GM11168 (cell line): ENCODE results near the gene GNG14.
"Not testable (repeated sequence)": the region's sequence is repeated elsewhere in the genome, so short reads cannot be mapped to it uniquely, and the experiment has no call there.

Source experiments
- in situ Hi-C: fragments of 300-500 bp; cut with MboI; formaldehyde crosslinking; loops from one replicate; pipeline ENCODE4 v1.12.0; 2022; ENCODE audit warnings: low sequenced_read_pairs; ENCODE audit not compliant: unreplicated experiment

The GNG14 gene

GRCh38 chr19:12694641-12695040 lies 6.8 kb downstream of the GNG14 start:
- in situ Hi-C loops = no loop called here

GRCh38 chr19:12695096-12695495 lies 7.3 kb downstream of the GNG14 start:
- in situ Hi-C loops = no loop called here

GRCh38 chr19:12695514-12695913 lies 7.7 kb downstream of the GNG14 start:
- in situ Hi-C loops = no loop called here

DNA sequence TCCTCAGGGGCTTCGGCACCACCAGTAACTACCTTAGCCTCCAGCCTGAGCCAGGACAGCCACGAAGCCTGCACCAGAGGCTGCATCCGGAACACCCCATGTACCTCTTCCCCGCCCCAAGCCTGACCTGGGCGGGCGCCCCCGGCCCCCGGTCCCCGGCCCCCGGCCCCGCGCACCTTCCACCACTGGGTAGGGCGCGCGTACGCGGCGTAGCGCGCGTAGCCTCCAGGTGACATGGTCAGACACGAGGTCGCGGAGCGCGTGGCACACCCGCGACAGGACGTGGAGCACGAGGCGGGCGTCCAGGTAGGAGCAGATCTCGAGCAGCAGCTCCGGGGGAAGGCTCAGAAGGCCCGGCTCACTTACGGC lies 8.2 kb downstream of the GNG14 start:
- in situ Hi-C loops = no loop called here

GRCh38 chr19:12696366-12697335 lies 8.9 kb downstream of the GNG14 start, which contains the start of gene FBXW9:
TSS of gene FBXW9 (minus strand) at chr19:12696631. CDS start at chr19:12696581, 50 bp downstream.
- in situ Hi-C loops = no loop called here

DNA sequence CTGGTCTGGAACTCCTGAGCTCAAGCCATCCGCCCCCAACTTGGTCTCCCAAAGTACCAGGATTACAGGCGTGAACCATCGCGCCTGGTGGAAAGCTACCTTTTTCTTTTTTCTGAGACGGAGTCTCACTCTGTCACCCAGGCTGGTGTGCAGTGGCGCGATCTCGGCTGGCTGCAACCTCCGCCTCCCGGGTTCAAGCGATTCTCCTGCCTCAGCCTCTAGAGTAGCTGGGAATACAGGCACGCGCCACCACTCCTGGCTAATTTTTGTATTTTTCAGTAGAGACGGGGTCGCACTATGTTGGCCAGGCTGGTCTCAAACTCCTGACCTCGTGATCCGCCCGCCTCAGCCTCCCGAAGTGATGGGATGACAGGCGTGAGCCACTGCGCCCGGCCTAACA lies 9.6 kb downstream of the GNG14 start:
- in situ Hi-C loops = not testable (repeated sequence)

GRCh38 chr19:12698138-12698537 lies 10.3 kb downstream of the GNG14 start:
- in situ Hi-C loops = no loop called here

DNA sequence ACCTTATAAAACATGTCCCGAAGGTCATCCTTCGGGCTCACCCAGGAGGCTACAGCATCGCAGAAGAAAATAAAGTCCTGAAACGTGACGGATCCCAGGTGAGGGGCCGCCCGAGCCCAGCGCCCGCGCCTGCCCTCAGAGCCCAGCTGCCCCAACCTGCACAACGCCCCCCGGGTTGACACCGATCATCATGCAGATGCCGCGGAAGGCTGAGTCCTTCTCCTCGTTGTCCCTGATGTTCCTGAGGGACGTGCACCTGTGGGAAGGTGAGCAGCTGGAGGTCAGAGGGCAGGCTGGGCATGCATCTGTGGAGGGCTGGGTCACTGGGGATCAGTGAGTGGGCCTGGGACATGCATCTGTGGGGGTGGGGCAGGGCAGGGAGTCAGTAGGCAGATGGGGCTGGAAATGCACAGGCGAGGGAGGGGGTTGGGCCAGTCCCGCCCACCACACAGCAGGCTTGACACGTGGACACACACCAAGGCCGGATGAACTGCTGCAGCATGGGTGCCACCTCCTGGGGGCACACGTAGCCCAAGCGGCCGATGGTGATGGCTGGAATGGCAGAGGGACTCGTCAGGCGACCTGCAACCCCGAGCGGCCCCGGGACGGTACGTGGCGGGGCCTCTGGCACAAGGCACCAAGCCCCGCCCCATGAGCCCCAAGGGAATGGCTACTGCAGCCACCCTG lies 13.9 kb downstream of the GNG14 start:
- in situ Hi-C loops = no loop called here

DNA sequence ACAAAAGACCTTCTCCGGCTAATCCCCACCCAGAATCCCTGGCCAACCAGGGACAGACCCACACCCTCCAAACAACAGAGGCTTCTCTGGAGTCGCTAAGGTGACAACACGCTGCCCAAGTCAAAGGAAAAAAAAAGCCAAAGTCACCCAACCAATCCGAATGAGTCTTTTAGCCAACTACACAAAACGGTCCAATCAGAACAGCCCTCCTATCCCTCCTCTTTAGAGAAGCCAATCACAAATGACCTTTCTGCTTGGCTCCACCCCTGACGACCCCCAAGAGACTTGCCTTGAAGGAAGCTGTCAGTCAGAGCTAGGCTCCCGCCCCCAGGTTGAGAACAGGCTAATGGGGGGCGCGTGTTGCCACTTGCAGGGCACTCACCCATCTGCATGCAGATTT lies 15.2 kb downstream of the GNG14 start:
- in situ Hi-C loops = no loop called here

DNA sequence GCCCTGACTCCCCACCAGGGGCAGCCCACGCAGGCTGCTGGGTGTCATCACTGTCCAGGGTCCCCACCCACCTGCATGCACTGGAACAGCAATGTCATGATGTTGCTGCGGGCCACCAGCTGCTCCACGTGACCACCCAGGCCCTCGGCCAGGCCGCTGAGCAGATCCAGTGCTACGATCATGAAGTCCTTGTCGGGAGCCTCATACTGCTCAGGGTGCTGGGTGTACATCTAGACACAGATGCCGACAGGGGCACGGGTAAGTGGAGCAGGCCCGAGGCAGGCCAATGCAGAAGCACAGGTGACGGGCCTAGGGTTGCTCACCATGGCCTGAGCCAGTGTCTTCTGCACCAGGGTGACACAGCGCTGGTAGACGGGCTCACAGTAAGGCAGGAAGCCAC lies 17.4 kb downstream of the GNG14 start:
- in situ Hi-C loops = no loop called here

- in situ Hi-C loops = no loop called here
Observed at GRCh38 chr19:12705654-12706331, 18.0 kb downstream of the GNG14 start.

GRCh38 chr19:12706332-12706718 lies 18.5 kb downstream of the GNG14 start:
- in situ Hi-C loops = no loop called here

DNA sequence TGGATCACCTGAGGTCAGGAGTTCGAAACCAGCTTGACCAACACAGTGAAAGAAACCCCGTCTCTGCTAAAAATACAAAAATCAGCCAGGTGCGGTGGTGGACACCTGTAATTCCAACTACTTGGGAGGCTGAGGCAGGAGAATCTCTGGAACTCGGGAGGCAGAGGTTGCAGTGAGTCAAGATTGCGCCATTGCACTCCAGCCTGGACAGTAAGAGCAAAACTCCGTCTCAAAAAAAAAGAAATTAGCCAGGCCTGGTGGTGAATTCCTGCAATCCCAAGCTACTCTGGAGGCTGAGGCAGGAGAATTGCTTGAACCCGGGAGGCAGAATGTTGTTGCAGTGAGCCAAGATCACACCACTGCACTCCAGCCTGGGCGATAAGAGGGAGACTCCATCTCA lies 20.8 kb downstream of the GNG14 start:
- in situ Hi-C loops = no loop called here

DNA sequence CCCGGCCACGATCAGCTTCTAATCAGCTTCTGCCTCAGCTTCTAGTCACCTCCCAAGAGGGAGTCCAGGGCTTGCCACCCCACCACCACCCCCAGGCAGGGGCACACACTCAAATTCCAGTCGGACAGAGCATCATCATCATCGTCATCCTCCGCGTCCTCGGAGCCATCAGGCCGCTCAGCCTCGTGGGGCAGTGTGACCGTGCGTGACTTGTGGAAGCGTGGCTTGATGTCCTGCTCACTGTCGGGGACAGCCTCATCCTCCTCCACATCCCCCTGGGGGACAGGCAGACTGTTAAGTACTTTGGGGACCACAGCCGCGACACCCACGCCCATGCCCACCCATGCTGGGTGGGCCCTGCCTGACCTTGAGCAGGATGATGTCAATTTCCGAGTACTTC lies 23.4 kb downstream of the GNG14 start:
- in situ Hi-C loops = no loop called here

- in situ Hi-C loops = not testable (repeated sequence)
Observed at GRCh38 chr19:12712077-12712476, 24.3 kb downstream of the GNG14 start.

GRCh38 chr19:12713304-12713703 lies 25.5 kb downstream of the GNG14 start:
- in situ Hi-C loops = not testable (repeated sequence)

DNA sequence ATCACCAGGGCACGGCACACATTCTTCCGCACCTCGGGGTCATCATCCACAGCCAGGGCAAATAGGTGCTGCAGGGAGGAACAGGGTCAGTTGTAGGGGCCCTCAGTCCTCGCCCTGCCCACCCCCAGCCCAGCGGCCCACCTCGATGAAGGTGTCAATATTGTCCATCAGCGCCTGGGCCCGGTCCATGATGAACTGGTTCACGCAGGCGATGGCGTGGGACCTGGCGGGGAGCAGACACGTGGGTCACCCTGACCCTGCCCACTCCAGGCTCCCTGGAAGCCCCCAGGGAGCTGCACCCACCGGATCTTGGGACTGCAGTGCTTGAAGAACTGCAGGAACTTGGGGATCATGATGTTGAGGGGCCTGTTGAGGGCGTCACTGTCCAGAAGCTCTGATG lies 27.3 kb downstream of the GNG14 start:
- in situ Hi-C loops = no loop called here

- in situ Hi-C loops = no loop called here
Observed at GRCh38 chr19:12715929-12716328, 28.1 kb downstream of the GNG14 start.

DNA sequence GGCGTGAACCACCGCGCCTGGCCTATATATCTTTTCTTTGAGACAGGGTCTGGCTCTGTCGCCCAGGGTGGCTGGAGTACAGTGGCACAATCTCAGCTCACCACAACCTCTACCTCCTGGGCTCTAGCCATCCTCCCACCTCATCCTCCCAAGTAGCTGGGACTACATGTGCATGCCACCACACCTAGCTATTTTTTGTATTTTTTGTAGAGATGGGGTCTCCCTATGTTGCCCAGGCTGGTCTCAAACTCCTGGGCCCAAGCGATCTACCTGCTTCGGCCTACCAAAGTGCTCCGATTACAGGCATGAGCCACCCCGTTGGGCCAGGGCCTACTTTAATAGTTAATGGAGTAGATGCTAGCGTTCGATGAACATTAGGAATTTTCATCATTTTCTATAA lies 32.5 kb downstream of the GNG14 start:
- in situ Hi-C loops = no loop called here

DNA sequence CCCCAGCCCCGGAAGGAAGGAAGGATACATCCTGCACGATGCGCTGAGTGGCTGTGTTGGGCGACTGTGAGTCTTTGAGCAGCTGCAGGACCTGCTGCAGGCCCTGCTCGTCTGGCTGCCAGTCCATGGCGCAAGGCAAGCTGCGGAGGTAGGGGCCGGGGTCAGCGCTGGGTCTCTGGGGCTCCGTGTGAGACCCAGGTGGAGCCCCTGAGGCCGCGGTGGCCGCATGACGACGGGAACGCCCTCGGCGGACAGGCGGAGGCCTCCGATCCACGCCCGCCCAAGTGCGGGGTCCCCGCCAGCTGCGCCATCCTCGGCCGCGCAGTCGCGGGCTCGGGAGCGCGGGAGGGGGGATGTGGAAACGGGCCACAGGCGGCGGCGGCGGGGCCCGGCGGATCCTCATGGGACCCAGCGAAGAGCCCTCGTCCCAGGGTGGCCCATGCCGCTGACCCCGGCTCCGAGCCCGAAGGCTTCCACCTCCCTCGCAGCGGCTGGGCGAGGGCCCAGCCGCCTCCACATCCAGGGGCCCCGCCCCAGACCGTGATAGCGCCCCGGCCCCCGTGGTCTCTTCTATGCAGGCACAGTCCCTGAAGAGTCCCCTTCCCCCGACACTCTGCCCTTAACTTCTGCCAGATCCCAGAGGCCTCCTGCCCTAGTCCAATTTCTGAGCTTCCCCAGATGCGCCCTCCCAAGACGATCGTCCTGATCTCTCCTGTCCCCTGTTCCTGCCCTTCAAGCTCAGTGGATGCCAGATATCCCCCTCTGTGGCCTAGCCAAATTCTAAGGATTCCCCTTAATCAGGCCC lies 33.3 kb downstream of the GNG14 start:
- in situ Hi-C loops = no loop called here
